GM19099 (cell line): ENCODE results near the gene LZTS2.

ENCODE experiments used
- POLR2A ChIP-seq: IDR thresholded peaks from 3 replicates; pipeline ENCODE4 v1.6.1; 2011; ENCODE audit warnings: low read depth; ENCODE audit not compliant: insufficient read length; ENCODE audit errors: extremely low read depth

The LZTS2 gene

DNA sequence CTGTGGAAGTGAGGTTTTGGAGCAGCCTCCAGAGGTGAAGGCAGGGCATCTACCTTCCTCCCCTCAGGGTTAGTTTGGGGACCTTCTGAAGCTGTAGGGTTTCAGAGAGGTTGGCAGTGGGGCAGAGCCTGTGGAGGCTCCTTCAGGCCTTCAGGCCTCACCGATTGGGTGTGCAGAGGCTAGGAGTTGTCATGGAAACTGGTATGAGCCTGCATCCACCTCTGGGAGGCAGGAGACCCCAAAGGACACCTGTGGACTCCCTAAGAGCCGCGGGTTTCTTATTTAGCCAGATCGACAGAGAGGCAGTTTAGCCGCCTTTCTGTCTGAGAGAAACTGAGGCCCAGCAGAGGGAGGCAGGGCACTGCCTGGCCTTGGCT, 2.0 kb downstream of the LZTS2 start:
- TF ChIP-seq POLR2A: no peak

DNA sequence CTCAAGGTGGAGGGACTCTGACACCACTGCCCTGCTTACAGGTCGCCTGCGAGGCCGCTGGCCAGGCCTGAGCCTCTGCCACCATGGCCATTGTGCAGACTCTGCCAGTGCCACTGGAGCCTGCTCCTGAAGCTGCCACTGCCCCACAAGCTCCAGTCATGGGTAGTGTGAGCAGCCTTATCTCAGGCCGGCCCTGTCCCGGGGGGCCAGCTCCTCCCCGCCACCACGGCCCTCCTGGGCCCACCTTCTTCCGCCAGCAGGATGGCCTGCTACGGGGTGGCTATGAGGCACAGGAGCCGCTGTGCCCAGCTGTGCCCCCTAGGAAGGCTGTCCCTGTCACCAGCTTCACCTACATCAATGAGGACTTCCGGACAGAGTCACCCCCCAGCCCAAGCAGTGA, 2.8 kb downstream of the LZTS2 start:
- TF ChIP-seq POLR2A: no peak

- TF ChIP-seq POLR2A: no peak
Observed at GRCh38 chr10:101003639-101004206, 4.1 kb downstream of the LZTS2 start.

DNA sequence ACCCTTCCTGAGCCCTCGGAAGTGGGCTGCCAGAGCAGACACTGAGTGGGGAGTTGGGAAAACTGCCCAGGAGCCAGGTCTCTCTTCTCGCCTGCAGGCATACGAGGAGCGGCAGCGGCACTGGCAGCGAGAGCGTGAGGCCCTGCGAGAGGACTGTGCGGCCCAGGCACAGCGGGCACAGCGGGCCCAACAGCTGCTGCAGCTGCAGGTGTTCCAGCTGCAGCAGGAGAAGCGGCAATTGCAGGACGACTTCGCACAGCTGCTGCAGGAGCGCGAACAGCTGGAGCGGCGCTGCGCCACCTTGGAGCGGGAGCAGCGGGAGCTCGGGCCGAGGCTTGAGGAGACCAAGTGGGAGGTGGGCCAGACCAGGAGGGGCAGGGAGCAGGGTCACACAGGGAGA, 5.8 kb downstream of the LZTS2 start:
- no peak for TF ChIP-seq POLR2A

DNA sequence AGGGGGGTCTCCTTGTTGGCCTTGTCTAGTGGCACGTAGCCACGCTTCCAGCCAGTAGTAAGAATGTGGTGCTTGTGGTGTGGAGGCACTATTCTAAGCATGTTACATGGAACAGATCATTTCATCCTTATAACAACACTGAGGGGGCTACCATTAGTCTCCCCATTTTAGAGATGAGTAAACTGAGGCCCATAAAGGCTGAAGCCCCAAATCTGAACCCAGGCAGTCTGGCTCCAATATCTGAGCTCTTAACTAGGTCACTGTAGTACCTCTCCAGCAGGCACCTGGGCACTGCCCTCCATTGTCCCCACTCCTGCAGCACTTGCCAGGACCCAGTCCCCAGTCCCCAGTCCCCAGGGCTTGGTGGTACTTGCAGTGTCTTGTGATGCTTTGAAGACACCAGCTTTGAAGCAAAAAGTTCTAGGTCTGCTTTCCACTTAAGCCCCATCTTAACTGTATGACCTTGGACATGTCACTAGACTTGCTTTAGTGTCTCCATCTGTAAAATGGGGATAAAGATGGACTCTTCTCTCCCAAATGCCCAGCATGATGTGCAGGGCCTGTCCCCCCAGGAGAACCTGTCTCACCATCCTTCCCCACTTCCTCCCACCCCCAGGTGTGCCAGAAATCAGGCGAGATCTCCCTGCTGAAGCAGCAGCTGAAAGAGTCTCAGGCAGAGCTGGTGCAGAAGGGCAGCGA, 6.4 kb downstream of the LZTS2 start:
- TF ChIP-seq POLR2A: no peak

DNA sequence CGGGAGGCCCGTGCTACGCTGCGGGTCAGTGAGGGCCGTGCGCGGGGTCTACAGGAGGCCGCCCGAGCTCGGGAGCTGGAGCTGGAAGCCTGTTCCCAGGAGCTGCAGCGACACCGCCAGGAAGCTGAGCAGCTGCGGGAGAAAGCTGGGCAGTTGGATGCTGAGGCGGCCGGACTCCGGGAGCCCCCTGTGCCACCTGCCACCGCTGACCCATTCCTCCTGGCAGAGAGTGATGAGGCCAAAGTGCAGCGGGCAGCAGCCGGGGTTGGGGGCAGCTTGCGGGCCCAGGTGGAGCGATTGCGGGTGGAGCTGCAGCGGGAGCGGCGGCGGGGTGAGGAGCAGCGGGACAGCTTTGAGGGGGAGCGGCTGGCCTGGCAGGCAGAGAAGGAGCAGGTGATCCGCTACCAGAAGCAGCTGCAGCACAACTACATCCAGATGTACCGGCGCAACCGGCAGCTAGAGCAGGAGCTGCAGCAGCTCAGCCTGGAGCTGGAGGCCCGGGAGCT, 7.0 kb downstream of the LZTS2 start:
- no peak for TF ChIP-seq POLR2A

DNA sequence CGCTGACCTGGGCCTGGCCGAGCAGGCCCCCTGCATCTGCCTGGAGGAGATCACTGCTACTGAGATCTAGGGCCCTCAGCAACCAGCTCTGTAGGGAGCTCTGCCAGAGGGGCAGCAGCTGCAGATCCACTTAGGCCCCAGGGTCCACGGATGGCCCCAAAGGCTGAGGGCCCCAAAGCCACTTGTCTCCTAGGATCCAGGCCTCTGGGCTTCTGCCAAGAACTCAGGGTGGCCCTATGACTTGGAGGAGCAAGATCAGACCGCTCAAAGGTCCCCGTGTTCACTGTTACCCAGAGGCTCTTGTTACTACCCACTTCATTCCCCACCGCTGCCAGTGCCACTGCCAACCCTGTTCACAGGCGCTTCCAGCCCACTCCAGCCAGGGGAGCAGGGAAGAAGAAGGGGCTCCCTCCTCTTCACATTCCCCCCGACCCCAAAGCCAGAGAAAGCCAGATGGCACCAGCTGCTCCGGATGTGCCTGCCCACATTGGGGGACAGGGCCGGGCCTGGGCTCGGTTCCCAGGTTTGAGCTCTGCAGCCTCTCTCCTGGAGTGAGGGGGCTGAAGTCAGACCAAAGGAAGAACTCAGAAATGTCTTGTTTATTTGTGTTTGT, 7.6 kb downstream of the LZTS2 start:
- TF ChIP-seq POLR2A: no peak

DNA sequence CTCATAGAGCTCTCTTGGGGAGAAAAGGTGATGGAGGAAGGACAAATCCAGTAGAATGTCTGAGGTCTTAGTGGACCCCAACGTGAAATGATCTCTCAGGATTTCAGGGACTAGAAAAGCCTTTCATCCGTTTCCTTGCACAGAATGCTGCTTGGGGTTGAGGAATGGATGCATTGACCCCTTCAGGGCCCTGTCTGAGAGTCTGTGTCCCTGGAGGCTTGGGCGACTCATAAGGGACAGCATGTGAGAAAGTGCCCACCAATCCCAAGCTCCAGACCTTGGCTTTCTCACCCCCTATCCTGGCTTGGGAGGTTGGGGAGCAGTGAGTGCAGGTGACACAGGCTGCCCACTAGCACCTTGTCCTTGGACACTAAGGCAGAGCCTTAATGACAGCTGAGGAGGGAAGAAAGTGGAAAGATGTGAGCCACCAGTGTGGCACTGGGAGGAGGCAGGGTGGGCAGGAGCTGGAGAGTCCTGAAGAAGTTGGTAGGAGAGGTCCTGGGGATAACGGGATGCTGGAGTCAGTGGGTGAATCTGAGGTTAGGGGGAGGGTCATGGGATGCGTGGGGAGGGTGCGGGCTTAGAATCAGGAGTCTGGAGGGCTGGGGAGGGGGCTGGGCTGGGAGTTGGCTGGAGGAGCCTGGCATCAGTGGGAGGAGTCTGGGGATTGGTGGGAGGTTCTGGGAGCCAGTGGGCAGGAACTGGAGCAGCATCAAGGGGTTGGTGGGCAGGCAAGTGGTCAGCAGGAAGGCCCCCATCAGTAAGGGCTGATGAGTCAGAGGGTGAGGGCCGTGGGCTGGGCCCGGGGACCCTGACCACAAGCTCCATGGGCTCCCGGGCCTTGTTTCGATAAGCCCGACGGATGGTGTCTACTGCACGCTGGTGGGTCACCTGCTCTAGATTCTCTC, 8.6 kb downstream of the LZTS2 start:
- TF ChIP-seq POLR2A: no peak

- TF ChIP-seq POLR2A: no peak
Observed at GRCh38 chr10:101008823-101009423, 9.3 kb downstream of the LZTS2 start.

- TF ChIP-seq POLR2A: no peak
Observed at GRCh38 chr10:101010329-101010728, 10.7 kb downstream of the LZTS2 start.

GRCh38 chr10:101011517-101012423, 12.2 kb downstream of the LZTS2 start:
- TF ChIP-seq POLR2A: no peak

DNA sequence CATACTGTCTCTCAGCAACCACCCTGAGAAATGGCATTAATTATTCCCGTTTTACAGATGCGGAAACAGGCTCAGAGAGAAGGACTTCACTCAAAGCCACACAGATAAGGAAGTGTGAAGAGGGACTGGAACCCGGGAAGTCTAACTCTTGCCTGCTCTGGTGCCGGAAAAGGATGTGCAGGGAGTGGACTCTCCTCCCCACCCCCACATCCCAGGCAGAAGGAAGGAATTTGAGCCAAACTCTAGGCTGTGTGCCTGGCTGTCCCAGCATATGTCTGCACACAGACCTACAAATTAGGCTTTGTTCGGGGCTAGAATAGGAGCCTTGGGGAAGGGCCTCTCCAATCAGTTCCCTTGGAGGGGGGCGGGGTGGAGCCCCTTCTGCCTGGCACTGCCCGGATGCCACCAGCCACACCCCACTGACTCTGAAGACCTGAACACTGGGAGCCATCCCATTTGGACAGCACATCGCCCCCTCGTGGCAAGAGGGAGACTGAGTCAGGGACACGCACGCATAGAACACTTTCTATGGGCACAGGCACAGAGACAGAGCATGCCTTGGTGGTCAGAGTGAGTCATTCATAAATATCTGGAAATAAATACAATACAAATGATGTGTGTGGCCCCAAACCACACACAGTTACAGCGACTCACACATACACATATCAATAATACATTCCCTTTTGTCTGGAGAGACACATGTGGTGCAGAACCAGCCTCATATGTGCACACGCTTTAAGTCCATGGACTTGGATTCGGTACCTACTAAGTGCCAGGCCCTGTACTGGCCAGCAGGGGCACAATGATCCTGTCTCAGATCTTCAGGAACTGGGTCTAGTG, 13.1 kb downstream of the LZTS2 start:
- TF ChIP-seq POLR2A: no peak

GRCh38 chr10:101013365-101013825, 13.8 kb downstream of the LZTS2 start:
- TF ChIP-seq POLR2A: no peak
